GM12878 (cell line): ENCODE measurements around the gene FBLN5.

Experiments
- DPF2 ChIP-seq: fragments of 450-650 bp; IDR thresholded peaks from 2 replicates; pipeline ENCODE4 v1.6.1; 2017; ENCODE audit warnings: mild to moderate bottlenecking
- HDAC2 ChIP-seq: fragments of 200-600 bp; sonication (generic); IDR thresholded peaks from 2 replicates; pipeline ENCODE4 v1.6.1; 2017
- NFIC ChIP-seq: IDR thresholded peaks from 2 replicates; pipeline ENCODE4 v1.6.1; 2012; ENCODE audit warnings: low read depth, mild to moderate bottlenecking, inconsistent platforms, low read length, moderate library complexity
- SPI1 ChIP-seq: IDR thresholded peaks from 2 replicates; pipeline ENCODE4 v1.6.1; 2011; ENCODE audit warnings: low read depth, mild to moderate bottlenecking, low read length, moderate library complexity, borderline replicate concordance; ENCODE audit not compliant: insufficient read depth
- TAF1 ChIP-seq: IDR thresholded peaks from 2 replicates; pipeline ENCODE4 v1.6.1; 2011; ENCODE audit warnings: mild to moderate bottlenecking, low read depth, low read length, borderline replicate concordance
- TCF7 ChIP-seq: IDR thresholded peaks from 2 replicates; pipeline ENCODE4 v1.6.1; 2014; ENCODE audit warnings: antibody characterized with exemption, borderline replicate concordance
- YY1 ChIP-seq: IDR thresholded peaks from 2 replicates; pipeline ENCODE4 v1.6.1; 2011; ENCODE audit warnings: low read depth, mild to moderate bottlenecking, low read length
- TF ChIP-seq, protein P1 (sequence below), 3 experiments: IDR thresholded peaks in 2 of 3; conservative IDR thresholded peaks in 1 of 3; 2 replicates each; pipeline ENCODE4 v1.5.1; 2011; ENCODE audit warnings: low read depth in 3 of 3, low read length in 3 of 3, mild to moderate bottlenecking in 3 of 3, control low read depth in 2 of 3, moderate library complexity in 2 of 3, inconsistent platforms in 1 of 3, mixed read lengths in 1 of 3; ENCODE audit not compliant: control insufficient read depth in 2 of 3, insufficient read depth in 1 of 3; ENCODE audit errors: extremely low read depth in 1 of 3
- TF ChIP-seq, protein P2 (sequence below): fragments of 450-650 bp; IDR thresholded peaks from 2 replicates; pipeline ENCODE4 v1.6.1; 2016; ENCODE audit warnings: mild to moderate bottlenecking

DNA sequence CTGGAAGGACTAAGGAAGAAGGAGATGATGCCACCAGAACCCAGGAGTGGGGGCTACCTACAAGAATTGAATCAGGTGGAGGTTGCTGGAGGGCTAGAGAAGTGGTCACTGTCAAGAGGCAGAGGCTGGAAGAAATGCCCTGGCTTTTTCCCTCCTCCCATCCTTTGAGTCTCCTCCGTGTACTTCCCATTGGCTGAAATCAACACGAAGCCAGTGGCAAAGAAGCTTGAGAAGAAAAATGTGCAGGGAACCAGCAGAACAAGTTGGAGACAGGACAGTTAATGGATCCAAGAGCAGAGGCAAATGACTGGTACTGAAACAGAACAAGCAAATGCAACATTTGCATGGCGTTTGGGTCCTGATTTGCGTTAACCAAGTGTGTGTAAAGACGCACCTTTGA is 9.1 kb upstream of the FBLN5 start:
- TF ChIP-seq TCF7 (no peak), TAF1 (no peak), YY1 (no peak), HDAC2 (no peak), DPF2 (no peak), SPI1 (no peak), NFIC (no peak)
- TF ChIP-seq, protein P1, sequence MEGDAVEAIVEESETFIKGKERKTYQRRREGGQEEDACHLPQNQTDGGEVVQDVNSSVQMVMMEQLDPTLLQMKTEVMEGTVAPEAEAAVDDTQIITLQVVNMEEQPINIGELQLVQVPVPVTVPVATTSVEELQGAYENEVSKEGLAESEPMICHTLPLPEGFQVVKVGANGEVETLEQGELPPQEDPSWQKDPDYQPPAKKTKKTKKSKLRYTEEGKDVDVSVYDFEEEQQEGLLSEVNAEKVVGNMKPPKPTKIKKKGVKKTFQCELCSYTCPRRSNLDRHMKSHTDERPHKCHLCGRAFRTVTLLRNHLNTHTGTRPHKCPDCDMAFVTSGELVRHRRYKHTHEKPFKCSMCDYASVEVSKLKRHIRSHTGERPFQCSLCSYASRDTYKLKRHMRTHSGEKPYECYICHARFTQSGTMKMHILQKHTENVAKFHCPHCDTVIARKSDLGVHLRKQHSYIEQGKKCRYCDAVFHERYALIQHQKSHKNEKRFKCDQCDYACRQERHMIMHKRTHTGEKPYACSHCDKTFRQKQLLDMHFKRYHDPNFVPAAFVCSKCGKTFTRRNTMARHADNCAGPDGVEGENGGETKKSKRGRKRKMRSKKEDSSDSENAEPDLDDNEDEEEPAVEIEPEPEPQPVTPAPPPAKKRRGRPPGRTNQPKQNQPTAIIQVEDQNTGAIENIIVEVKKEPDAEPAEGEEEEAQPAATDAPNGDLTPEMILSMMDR (IDR thresholded peaks at IDR 0.05 in 2 of 3, conservative IDR thresholded peaks at IDR 0.05 in 1 of 3; ENCODE audit: control insufficient read depth in 2 of 3, extremely low read depth in 1 of 3, insufficient read depth in 1 of 3, low read depth in 3 of 3, low read length in 3 of 3): no peak
- TF ChIP-seq, protein P2, sequence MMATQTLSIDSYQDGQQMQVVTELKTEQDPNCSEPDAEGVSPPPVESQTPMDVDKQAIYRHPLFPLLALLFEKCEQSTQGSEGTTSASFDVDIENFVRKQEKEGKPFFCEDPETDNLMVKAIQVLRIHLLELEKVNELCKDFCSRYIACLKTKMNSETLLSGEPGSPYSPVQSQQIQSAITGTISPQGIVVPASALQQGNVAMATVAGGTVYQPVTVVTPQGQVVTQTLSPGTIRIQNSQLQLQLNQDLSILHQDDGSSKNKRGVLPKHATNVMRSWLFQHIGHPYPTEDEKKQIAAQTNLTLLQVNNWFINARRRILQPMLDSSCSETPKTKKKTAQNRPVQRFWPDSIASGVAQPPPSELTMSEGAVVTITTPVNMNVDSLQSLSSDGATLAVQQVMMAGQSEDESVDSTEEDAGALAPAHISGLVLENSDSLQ: no peak
